K562 (cell line): ENCODE data around the gene CCDC34. TPM values are rescaled to one million over a fixed set of nuclear protein-coding genes. Genes with fewer than 3 reads are reported as not detected.

Source experiments
- GTF2F1 ChIP-seq: IDR thresholded peaks from 2 replicates; pipeline ENCODE4 v1.6.1; 2011; ENCODE audit warnings: low read depth, low read length, improper control_type of control experiment
- HCFC1 ChIP-seq: IDR thresholded peaks from 2 replicates; pipeline ENCODE4 v1.6.1; 2012; ENCODE audit warnings: low read depth, low read length, improper control_type of control experiment
- SPI1 ChIP-seq: IDR thresholded peaks from 2 replicates; pipeline ENCODE4 v1.6.1; 2011; ENCODE audit warnings: low read depth, low read length, control low read depth, borderline replicate concordance
- ZNF707 ChIP-seq: fragments of 250-450 bp; sonication (Bioruptor Pico); conservative IDR thresholded peaks from 2 replicates; pipeline ENCODE4 v1.8.0; 2022; ENCODE audit warnings: inconsistent platforms, mild to moderate bottlenecking, moderate library complexity
- polyA plus RNA-seq, 8 experiments: library from polyadenylated mRNA; depleted of rRNA in 4 of 8; stranded (reverse) in 5 of 8; unstranded in 3 of 8; fragments of >200 nt; fragmentation: Nextera tagmentation in 2 of 8; fragmentation: Illumina TruSeq in 1 of 8; extraction: Ambion mirVana in 2 of 8; extraction: Trizol in 1 of 8; gene quantifications; 2 replicates each; pipeline versions ENCODE4 v1.2.1 to v1.2.3, GENCODE V29; 2011 to 2014; ENCODE audit warnings: inconsistent platforms in 1 of 8, missing spikeins in 1 of 8
- total RNA-seq, 7 experiments: library from RNA; depleted of rRNA in 6 of 7; stranded (reverse); fragments of >200 nt in 6 of 7; fragmentation: Illumina TruSeq in 2 of 7; extraction: Trizol in 2 of 7; gene quantifications; 2 replicates each; pipeline versions ENCODE4 v1.2.1 to v1.2.3, GENCODE V29; 2011 to 2021; ENCODE audit warnings: low replicate concordance in 1 of 7
- TF ChIP-seq, protein P1 (sequence below): IDR thresholded peaks from 2 replicates; pipeline ENCODE4 v1.6.1; 2012; ENCODE audit warnings: low read depth, low read length, improper control_type of control experiment, borderline replicate concordance
- TF ChIP-seq, protein P2 (sequence below): sonication (generic); formaldehyde crosslinking; IDR thresholded peaks from 2 replicates; pipeline ENCODE4 v1.8.0; 2023; ENCODE audit warnings: mild to moderate bottlenecking, missing genetic modification reagents
- TF ChIP-seq, protein P3 (sequence below): fragments of 250-450 bp; sonication (Bioruptor Pico); IDR thresholded peaks from 2 replicates; pipeline ENCODE4 v1.5.0; 2021
- TF ChIP-seq, protein P4 (sequence below): sonication (generic); formaldehyde crosslinking; IDR thresholded peaks from 2 replicates; pipeline ENCODE4 v1.9.0; 2022; ENCODE audit warnings: mild to moderate bottlenecking, missing genetic modification reagents

The CCDC34 gene
- total and polyA plus RNA-seq, 9 of the 15 experiments (the other 6 are each of a cell fraction or from before 2014, with no cell fraction given): 6.2 to 42.0 (median 15.7) TPM

DNA sequence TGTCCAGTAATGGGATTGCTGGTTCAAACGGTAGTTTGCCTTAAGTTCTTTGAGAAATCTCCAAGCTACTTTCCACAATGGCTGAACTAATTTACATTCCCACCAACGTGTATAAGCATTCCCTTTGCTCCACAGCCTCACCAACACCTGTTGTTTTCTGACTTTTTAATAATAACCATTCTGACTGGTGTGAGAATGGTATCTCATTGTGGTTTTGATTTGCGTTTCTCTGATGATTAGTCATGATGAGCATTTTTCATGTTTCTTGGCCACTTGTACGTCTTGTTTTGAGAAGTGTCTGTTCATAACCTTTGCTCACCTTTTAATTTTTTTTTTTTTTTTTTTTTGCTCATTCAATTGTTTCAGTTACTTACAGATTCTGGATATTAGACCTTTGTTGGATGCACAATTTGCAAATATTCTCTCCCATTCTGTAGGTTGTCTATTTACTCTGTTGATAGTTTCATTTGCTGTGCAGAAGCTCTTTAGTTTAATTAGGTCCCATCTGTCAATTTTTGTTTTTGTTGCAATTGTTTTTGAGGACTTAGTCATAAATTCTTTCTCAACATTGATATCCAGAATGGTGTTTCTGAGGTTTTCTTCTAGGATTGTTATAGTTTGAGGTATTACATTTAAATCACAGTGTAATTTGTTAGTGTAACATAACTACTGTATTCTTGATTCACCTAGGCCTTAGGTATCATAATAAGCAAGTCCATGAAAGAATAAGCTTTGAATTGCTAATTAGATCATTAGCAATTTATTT, 33.0 kb downstream of the CCDC34 start (continued):
- TF ChIP-seq, protein P1, sequence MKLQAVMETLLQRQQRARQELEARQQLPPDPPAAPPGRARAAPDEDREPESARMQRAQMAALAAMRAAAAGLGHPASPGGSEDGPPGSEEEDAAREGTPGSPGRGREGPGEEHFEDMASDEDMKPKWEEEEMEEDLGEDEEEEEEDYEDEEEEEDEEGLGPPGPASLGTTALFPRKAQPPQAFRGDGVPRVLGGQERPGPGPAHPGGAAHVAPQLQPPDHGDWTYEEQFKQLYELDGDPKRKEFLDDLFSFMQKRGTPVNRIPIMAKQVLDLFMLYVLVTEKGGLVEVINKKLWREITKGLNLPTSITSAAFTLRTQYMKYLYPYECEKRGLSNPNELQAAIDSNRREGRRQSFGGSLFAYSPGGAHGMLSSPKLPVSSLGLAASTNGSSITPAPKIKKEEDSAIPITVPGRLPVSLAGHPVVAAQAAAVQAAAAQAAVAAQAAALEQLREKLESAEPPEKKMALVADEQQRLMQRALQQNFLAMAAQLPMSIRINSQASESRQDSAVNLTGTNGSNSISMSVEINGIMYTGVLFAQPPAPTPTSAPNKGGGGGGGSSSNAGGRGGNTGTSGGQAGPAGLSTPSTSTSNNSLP: no peak
- no peak for TF ChIP-seq ZNF707 (CRISPR knock-in tag)
- TF ChIP-seq, protein P2, sequence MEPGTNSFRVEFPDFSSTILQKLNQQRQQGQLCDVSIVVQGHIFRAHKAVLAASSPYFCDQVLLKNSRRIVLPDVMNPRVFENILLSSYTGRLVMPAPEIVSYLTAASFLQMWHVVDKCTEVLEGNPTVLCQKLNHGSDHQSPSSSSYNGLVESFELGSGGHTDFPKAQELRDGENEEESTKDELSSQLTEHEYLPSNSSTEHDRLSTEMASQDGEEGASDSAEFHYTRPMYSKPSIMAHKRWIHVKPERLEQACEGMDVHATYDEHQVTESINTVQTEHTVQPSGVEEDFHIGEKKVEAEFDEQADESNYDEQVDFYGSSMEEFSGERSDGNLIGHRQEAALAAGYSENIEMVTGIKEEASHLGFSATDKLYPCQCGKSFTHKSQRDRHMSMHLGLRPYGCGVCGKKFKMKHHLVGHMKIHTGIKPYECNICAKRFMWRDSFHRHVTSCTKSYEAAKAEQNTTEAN (CRISPR knock-in tag): no peak
- no peak for TF ChIP-seq GTF2F1
- TF ChIP-seq, protein P3, sequence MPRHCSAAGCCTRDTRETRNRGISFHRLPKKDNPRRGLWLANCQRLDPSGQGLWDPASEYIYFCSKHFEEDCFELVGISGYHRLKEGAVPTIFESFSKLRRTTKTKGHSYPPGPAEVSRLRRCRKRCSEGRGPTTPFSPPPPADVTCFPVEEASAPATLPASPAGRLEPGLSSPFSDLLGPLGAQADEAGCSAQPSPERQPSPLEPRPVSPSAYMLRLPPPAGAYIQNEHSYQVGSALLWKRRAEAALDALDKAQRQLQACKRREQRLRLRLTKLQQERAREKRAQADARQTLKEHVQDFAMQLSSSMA (CRISPR knock-in tag): no peak
- TF ChIP-seq SPI1: no peak
- TF ChIP-seq, protein P4, sequence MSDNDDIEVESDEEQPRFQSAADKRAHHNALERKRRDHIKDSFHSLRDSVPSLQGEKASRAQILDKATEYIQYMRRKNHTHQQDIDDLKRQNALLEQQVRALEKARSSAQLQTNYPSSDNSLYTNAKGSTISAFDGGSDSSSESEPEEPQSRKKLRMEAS: no peak
- TF ChIP-seq HCFC1: no peak
